NCI-H1092 treated with DMSO at 0.1 percent for 48 hours (cell line): ENCODE data around the gene GRID2.

Source experiments
- DNase-seq: peaks from one replicate; lab custom pipeline; 2025; lab: John Stamatoyannopoulos, UW

GRID2 gene

DNA sequence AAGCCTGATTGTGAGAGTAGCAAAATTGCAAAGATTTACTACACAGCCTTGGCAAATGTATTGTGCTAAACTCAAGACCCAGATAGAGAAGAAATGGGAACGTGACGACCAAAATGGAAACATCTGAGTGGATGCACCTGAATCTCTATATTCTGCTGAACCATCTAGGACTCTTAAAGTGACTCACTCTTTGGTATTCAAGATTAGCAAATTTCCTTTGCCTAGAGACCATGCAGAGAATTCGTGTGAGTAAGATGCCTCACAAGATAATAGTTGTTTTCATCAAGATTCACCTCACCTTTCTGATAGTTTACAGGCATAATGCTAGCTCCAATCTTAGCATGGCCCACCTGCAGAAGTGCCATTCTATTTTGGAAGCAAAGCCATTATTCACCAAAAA lies 1510.4 kb downstream of the GRID2 start:
- no peak for DNase-seq

DNA sequence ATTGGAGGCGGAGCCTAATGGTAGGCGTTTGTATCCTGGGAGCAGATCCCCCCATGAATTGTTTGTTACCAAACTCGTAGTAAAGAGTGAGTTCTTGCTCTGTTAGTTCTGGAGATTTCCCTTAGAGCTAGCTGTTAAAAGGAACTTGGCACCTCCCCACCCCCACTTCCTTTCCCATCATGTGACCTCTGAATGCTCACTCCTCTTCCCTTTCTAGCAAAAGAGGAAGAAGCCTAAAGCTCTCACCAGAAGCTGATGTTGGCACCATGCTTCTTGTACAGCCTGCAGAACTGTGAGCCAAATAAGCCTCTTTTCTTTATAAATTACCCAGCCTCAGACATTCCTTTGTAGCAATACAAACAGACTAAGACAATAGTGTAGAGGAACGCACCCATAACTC lies 1511.0 kb downstream of the GRID2 start:
- no peak for DNase-seq
